ENCODE measurements around the gene LRRC36.
"Not testable (repeated sequence)": the region's sequence is repeated elsewhere in the genome, so short reads cannot be mapped to it uniquely, and the experiment has no call there.

LRRC36 gene

GRCh38 chr16:67361038-67361437 lies 34.4 kb downstream of the LRRC36 start:
- no peak overlapping the region for H3K4me3 ChIP-seq (ENCODE audit: low read depth, low read length)
- TF ChIP-seq CTCF (IDR thresholded peaks at IDR 0.05; ENCODE audit: low read depth, low read length, missing control alignments) = no peak
- no peak for DNase-seq (ENCODE audit: low read depth)

- no peak for DNase-seq (ENCODE audit: low read depth)
- H3K4me3 ChIP-seq (ENCODE audit: low read depth, low read length) = no peak overlapping the region
- no peak for TF ChIP-seq CTCF (IDR thresholded peaks at IDR 0.05; ENCODE audit: low read depth, low read length, missing control alignments)
These were observed 38.1 kb downstream of the LRRC36 start for GRCh38 chr16:67364600-67365235.

GRCh38 chr16:67370661-67371060 lies 44.0 kb downstream of the LRRC36 start:
- TF ChIP-seq CTCF (IDR thresholded peaks at IDR 0.05; ENCODE audit: low read depth, low read length, missing control alignments) = no peak
- H3K4me3 ChIP-seq (ENCODE audit: low read depth, low read length) = no peak overlapping the region
- no peak for DNase-seq (ENCODE audit: low read depth)

- H3K4me3 ChIP-seq (ENCODE audit: low read depth, low read length) = no peak overlapping the region
These were observed 46.0 kb downstream of the LRRC36 start for GRCh38 chr16:67372664-67373063.

GRCh38 chr16:67376012-67376411 lies 49.4 kb downstream of the LRRC36 start:
- DNase-seq (ENCODE audit: low read depth); H3K4me3 ChIP-seq (ENCODE audit: low read depth, low read length): not testable (repeated sequence)

More at GRCh38 chr16:67372664-67373063, 46.0 kb downstream of the LRRC36 start:
- TF ChIP-seq CTCF (IDR thresholded peaks at IDR 0.05; ENCODE audit: low read depth, low read length, missing control alignments) = peak; percentile 34
- no peak for DNase-seq (ENCODE audit: low read depth)

- no peak for TF ChIP-seq CTCF (IDR thresholded peaks at IDR 0.05; ENCODE audit: low read depth, low read length, missing control alignments)
These were observed 52.0 kb downstream of the LRRC36 start for GRCh38 chr16:67378642-67379041.

GRCh38 chr16:67383284-67383683 lies 56.7 kb downstream of the LRRC36 start:
- no peak for TF ChIP-seq CTCF (IDR thresholded peaks at IDR 0.05; ENCODE audit: low read depth, low read length, missing control alignments)
- DNase-seq (ENCODE audit: low read depth) = no peak

More at GRCh38 chr16:67378642-67379041, 52.0 kb downstream of the LRRC36 start:
- no peak overlapping the region for H3K4me3 ChIP-seq (ENCODE audit: low read depth, low read length)
- DNase-seq (ENCODE audit: low read depth) = no peak

More at GRCh38 chr16:67383284-67383683, 56.7 kb downstream of the LRRC36 start:
- H3K4me3 ChIP-seq (ENCODE audit: low read depth, low read length) = no peak overlapping the region
